ENCODE measurements around the gene MRPL22. TPM values are rescaled to one million over a fixed set of nuclear protein-coding genes. Genes with fewer than 3 reads are reported as not detected.

The MRPL22 gene
- total RNA-seq = 10 to 100 TPM; 12.2 to 18.1 (median 14.3) TPM

- 2% methylated on average over 36 to 40 of the region's 40 CpGs for WGBS, 2 donors
- peak in 2 of 5 experiments; percentile 57 to 67 for TF ChIP-seq CTCF (IDR thresholded peaks at IDR 0.05)
- TF ChIP-seq POLR2A (IDR thresholded peaks at IDR 0.05) = peak in 1 of 2 donors; percentile 48
- TF ChIP-seq EP300 (IDR thresholded peaks at IDR 0.05) = peak in 1 of 2 donors; percentile 94
- H3K27ac ChIP-seq = peak within 1 kb of the TSS; percentile 65 to 88 (median 80)
- peak; percentile 84 to 96 for DNase-seq (ENCODE audit: low spot score in 2 of 2)
- H3K36me3 ChIP-seq = peaks cover 0 to 4% (median 0%) of the 10 kb centered on the region in 3 donors
- peaks cover 0 to 70% (median 24%) of the 10 kb centered on the region in 4 donors for H3K4me1 ChIP-seq
- no peaks in the 10 kb centered on the region for H3K27me3 ChIP-seq
- no peaks in the 10 kb centered on the region for H3K9me3 ChIP-seq
- peak within 1 kb of the TSS; percentile 52 to 79 (median 66) for H3K4me3 ChIP-seq
Measured at GRCh38 chr5:154940772-154941620, at the start of gene MRPL22. Gene MRPL22 (plus strand): TSS chr5:154941073. CDS start chr5:154941111, 38 bp downstream.

DNA sequence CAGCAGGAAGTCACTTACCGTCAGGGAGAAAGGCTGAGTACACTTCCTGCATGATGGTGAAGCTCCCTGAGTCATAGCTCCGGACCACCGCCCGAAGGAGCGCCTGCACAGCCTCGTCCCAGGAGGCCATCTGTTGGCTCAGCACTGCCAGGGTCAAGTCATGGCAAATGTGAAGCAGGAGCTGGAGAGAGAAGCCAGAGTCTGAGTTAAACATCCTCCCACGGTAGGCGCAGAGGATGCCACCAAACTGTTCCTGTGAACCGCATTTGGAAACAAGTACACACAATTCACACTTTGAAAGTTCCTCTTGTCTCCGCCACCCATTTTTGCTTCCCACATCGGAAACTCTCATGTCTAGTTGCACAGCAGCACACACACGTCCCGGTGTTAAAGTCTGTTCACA is 48.5 kb upstream of the MRPL22 start:
- no peak for TF ChIP-seq POLR2A (IDR thresholded peaks at IDR 0.05)
- TF ChIP-seq EP300 (IDR thresholded peaks at IDR 0.05) = no peak
- H3K4me3 ChIP-seq = no peak overlapping the region
- no peaks in the 10 kb centered on the region for H3K9me3 ChIP-seq
- 83% methylated on average over 13 of the region's 13 CpGs for WGBS, 2 donors
- no peak overlapping the region for H3K27ac ChIP-seq
- H3K27me3 ChIP-seq = no peaks in the 10 kb centered on the region
- DNase-seq (ENCODE audit: low spot score in 2 of 2) = no peak
- H3K4me1 ChIP-seq = no peaks in the 10 kb centered on the region
- H3K36me3 ChIP-seq = peaks cover 15 to 100% (median 61%) of the 10 kb centered on the region in 3 donors

- DNase-seq (ENCODE audit: low spot score in 2 of 2) = no peak
- Histone ChIP-seq H3K9me3 (no peaks in the 10 kb centered on the region), H3K36me3 (peaks cover 15 to 100% (median 52%) of the 10 kb centered on the region in 3 donors), H3K4me1 (peaks cover 0 to 4% (median 1%) of the 10 kb centered on the region in 4 donors), H3K27me3 (no peaks in the 10 kb centered on the region), H3K4me3 (no peak overlapping the region), H3K27ac (no peak overlapping the region)
- no peak for TF ChIP-seq CTCF (IDR thresholded peaks at IDR 0.05)
- no peak for TF ChIP-seq EP300 (IDR thresholded peaks at IDR 0.05)
- TF ChIP-seq POLR2A (IDR thresholded peaks at IDR 0.05) = no peak
- 86% methylated on average over 5 of the region's 5 CpGs for whole genome bisulfite sequencing, 2 donors
Measured at GRCh38 chr5:154893381-154893780, 47.5 kb upstream of the MRPL22 start.

- no peak for TF ChIP-seq EP300 (IDR thresholded peaks at IDR 0.05)
- TF ChIP-seq POLR2A (IDR thresholded peaks at IDR 0.05) = no peak
- no peak for TF ChIP-seq CTCF (IDR thresholded peaks at IDR 0.05)
- peak overlapping the region in 1 of 4 donors; percentile 86 for H3K27ac ChIP-seq
- H3K27me3 ChIP-seq = no peaks in the 10 kb centered on the region
- DNase-seq (ENCODE audit: low spot score in 2 of 2) = no peak
- 77 to 88% methylated on average over 14 of the region's 14 CpGs for WGBS, 2 donors
- no peak overlapping the region for H3K4me3 ChIP-seq
- H3K9me3 ChIP-seq = no peaks in the 10 kb centered on the region
- peaks cover 0 to 18% (median 5%) of the 10 kb centered on the region in 4 donors for H3K4me1 ChIP-seq
- peaks cover 7 to 100% (median 38%) of the 10 kb centered on the region in 3 donors for H3K36me3 ChIP-seq
Measured at GRCh38 chr5:154895606-154896561, 45.0 kb upstream of the MRPL22 start.

- Histone ChIP-seq H3K4me3 (no peak overlapping the region), H3K36me3 (peaks cover 4 to 100% (median 30%) of the 10 kb centered on the region in 3 donors)
Measured at GRCh38 chr5:154896562-154897165, 44.2 kb upstream of the MRPL22 start.

More at GRCh38 chr5:154896562-154897165, 44.2 kb upstream of the MRPL22 start:
- H3K9me3 ChIP-seq = no peaks in the 10 kb centered on the region
- no peak for TF ChIP-seq EP300 (IDR thresholded peaks at IDR 0.05)
- no peak for TF ChIP-seq CTCF (IDR thresholded peaks at IDR 0.05)
- TF ChIP-seq POLR2A (IDR thresholded peaks at IDR 0.05) = no peak
- no peaks in the 10 kb centered on the region for H3K27me3 ChIP-seq
- no peak for DNase-seq (ENCODE audit: low spot score in 2 of 2)
- peaks cover 0 to 24% (median 5%) of the 10 kb centered on the region in 4 donors for H3K4me1 ChIP-seq
- peak overlapping the region in 1 of 4 donors; percentile 86 for H3K27ac ChIP-seq

All from tibial nerve (tissue), 4 donors.